Activated CD8-positive, alpha-beta memory T cell treated with anti-CD3 and anti-CD28 coated beads for 24 hours (primary cell): ENCODE measurements around the gene DAB2IP.

Experiments
- DNase-seq: peaks from one replicate; pipeline ENCODE4 v3.0.0-alpha.2; 2020

The DAB2IP gene

GRCh38 chr9:121686930-121687541 lies 35.6 kb downstream of the DAB2IP start:
- peak; percentile 86 for DNase-seq

- DNase-seq: no peak
Measured at GRCh38 chr9:121688146-121688680, 36.8 kb downstream of the DAB2IP start.

- no peak for DNase-seq
Measured at GRCh38 chr9:121688681-121689080, 37.2 kb downstream of the DAB2IP start.

GRCh38 chr9:121689461-121690157 lies 38.2 kb downstream of the DAB2IP start:
- no peak for DNase-seq

GRCh38 chr9:121690316-121690715 lies 38.9 kb downstream of the DAB2IP start:
- DNase-seq: no peak

GRCh38 chr9:121690766-121691165 lies 39.3 kb downstream of the DAB2IP start:
- DNase-seq: no peak

GRCh38 chr9:121691890-121692289 lies 40.5 kb downstream of the DAB2IP start:
- DNase-seq: no peak

- DNase-seq: no peak
Measured at GRCh38 chr9:121692606-121693387, 41.4 kb downstream of the DAB2IP start.

- no peak for DNase-seq
Measured at GRCh38 chr9:121693388-121693670, 41.9 kb downstream of the DAB2IP start.

- no peak for DNase-seq
Measured at GRCh38 chr9:121694001-121694400, 42.6 kb downstream of the DAB2IP start.

GRCh38 chr9:121694600-121694999 lies 43.2 kb downstream of the DAB2IP start:
- DNase-seq: no peak

GRCh38 chr9:121696930-121697329 lies 45.5 kb downstream of the DAB2IP start:
- DNase-seq: no peak

GRCh38 chr9:121698627-121699570 lies 47.5 kb downstream of the DAB2IP start:
- DNase-seq: peak; percentile 78

GRCh38 chr9:121699571-121700164 lies 48.2 kb downstream of the DAB2IP start:
- peak; percentile 61 for DNase-seq

GRCh38 chr9:121700165-121700831 lies 48.9 kb downstream of the DAB2IP start:
- peak; percentile 70 for DNase-seq

GRCh38 chr9:121700832-121701419 lies 49.5 kb downstream of the DAB2IP start:
- DNase-seq: no peak

GRCh38 chr9:121701736-121702261 lies 50.4 kb downstream of the DAB2IP start:
- DNase-seq: no peak

GRCh38 chr9:121703014-121703734 lies 51.7 kb downstream of the DAB2IP start:
- no peak for DNase-seq

- no peak for DNase-seq
Measured at GRCh38 chr9:121704281-121704680, 52.8 kb downstream of the DAB2IP start.

- no peak for DNase-seq
Measured at GRCh38 chr9:121706149-121706750, 54.8 kb downstream of the DAB2IP start.
